Stimulated activated CD4-positive, alpha-beta T cell treated with anti-CD3 and anti-CD28 coated beads, Interleukin-2, amount 100 ng/mL, for 24 hours (primary cell): Measurements from ENCODE around the gene TCEAL3.
A peak's percentile ranks its signal among the peaks of the same experiment; 100 is the strongest.
"Not testable (repeated sequence)": the region's sequence is repeated elsewhere in the genome, so short reads cannot be mapped to it uniquely, and the experiment has no call there.

ENCODE experiments used
- DNase-seq, 2 donors: peaks; one replicate each; pipeline ENCODE4 v3.0.0-alpha.2; 2020

Gene TCEAL3, protein sequence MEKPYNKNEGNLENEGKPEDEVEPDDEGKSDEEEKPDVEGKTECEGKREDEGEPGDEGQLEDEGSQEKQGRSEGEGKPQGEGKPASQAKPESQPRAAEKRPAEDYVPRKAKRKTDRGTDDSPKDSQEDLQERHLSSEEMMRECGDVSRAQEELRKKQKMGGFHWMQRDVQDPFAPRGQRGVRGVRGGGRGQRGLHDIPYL

DNA sequence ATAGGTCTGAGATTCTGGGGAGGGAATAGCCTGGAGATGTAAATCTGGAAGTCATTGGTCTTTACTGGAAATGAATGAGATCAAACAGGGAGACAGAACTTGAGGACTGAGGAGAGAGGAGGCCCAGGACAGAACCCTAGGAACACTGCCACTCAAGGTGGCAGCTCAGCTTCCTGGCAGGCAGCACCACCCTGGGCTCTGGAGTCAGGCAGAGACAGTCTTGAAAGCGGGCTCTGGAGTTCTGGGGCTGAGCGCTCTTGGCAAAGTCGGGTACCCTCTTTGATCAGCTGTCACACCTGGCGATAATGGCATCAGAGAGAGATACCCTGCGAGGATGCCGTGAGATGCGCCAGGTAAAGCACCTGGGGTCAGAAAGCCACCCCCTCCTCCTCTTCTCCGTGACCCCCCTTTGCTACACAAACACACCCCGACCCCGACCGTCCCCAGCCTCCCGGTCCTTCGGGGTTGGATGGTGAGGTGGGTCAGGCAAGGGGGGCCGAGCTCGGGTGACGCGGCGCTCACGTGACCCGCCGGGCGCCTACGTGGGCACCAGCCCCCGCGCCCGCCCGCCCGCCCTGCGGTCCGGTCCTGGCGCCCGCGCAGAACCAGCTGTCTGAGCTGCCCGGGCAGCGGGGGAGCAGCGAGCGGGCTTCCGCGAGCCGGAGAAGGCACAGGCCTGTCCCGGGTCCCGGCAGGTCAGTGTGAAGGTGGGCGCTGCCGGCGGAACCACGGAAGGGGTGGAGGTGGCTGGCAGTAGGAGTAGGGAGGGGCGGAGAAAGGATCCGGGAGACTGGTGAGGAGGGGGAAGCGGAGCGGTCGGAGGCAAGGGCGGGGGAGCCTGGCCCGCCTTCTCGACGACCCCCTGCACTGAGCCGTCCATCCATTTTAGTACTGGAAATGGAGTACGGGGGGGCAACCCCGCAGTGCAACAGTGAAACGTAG, at the start of gene TCEAL3:
Gene TCEAL3, plus strand, starts transcription at position 600 of the 942 bp plus-strand sequence. CDS start 1,102 bp downstream, outside the sequence.
- peak; percentile 23 to 37 for DNase-seq

DNA sequence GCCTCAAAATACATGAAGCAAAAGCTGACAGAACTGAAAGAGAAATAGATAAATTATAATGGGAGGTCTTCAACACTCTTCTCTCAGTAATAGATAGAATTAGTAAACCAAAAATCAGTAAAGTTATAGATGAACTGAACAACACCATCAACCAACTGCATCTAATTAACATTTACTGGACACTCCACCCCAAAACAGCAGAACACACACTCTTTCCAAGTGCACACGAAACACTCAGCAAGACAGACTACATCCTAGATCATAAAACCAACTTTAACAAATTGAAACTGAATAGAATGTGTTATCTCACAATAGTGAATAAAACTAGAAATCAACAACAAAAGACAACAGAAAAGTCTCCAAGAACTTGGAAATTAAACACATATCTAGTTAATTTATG, 47.5 kb upstream of the TCEAL3 start:
- no peak for DNase-seq

DNA sequence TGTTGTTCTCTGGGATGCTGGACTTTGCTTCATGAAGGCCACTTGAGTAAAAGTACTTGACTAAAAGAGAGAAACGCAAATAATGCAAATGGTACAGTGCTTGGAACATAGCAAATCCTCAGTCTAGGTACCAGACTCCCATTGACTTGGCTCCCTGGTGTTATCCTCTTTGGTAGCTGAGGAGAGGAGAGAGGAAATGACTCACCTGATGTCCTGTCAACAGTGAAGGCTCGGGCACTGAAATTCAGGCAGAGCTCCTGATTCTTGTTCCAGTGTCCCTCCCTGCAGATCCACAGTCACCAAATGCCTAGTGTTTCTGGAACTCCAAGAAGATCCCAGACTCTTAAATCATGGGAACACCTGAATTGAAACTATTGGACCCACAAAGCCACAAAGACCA, 45.0 kb upstream of the TCEAL3 start:
- no peak for DNase-seq

DNA sequence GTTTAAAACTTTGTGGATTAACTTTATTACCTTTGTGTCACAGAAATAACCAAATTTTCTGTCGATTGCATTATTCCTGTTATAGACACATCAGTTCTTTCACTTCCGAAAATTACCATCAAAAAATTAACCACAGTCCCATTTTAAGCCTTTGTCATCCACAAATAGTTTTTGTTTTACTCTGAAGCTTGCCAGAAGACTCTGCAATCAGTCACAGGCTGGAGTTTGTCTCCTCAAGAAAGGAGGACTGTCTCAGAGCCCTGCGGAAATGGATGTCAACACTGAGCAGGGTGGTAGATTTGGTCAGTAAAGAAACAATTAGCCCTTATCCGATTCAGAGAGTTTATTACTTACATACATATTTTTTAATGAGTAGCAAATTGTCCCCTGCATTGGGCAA, 42.6 kb upstream of the TCEAL3 start:
- no peak for DNase-seq

DNA sequence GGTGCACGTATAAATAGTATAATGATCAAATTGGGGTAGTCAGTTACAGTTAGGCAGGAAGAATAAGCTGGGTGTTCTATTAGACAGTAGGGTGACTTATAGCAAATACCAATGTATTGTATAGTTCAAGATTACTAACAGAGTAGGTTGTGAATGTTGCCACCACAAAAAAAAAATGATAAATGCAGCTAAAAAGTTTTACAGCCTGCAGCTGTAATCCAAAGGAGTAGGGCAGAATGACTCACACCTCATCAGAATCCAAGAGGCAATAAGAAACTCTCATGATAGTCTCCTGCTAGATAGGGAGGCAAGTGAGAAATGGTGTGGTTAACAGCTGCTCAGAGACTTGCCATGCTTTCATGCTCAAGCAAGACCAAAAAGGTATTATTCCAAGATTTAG, 42.0 kb upstream of the TCEAL3 start:
- DNase-seq, result no peak

DNA sequence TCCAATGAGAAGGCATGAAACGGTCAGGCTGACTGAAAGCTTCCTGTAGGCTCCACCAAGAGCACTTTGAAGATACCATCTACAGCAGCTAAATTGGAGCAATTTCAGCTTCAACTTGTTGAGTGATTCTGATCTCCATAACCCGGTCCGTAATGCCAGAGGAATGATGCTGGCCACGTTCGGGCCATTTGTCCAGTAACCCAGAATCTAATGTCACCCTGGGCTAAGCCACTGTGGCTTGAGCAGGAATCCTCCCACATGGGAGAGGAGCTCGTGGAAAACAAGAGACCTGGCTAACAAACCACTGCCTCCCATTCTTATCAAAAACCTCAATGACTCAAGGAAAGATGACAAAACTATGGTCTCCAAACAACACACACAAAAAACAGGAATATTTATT, 36.6 kb upstream of the TCEAL3 start:
- DNase-seq, result no peak

DNA sequence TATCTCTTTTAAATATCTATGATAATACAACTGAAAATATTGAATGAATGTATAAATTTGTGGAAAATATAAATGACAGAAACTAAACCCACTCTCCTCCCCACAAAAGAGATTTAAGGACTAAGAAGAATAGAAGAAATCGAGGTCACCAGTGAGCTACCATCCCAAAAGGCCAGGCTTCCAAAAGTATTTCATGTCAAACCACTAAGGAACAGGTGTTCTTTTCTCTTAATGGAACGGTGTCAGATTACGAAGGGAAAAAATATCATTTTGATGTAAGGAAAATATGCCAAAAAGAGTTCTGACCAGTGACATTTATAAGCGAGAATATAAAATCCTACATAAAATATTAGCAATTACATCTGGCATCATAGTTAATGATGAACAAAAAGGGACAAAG, 36.0 kb upstream of the TCEAL3 start:
- DNase-seq, result no peak

DNA sequence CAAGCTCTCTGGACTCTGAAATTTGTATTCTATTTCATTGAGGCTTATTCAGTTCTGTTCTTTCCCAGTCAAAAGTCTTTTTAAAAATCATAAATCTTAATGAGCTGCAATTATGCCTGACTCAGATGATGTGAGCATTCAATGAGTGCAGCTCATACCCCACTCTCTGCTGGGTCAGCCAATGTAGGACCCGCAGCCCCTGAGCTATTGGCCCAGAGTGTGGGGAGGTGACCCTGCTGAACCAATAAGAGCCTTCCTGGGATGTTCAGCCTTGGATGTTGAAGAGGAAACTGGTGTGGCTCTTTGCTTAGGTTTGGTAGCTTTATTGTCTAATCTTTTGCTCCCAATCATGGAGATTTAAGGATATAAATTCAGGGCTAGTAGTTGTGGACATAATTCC, 34.6 kb upstream of the TCEAL3 start:
- no peak for DNase-seq

DNA sequence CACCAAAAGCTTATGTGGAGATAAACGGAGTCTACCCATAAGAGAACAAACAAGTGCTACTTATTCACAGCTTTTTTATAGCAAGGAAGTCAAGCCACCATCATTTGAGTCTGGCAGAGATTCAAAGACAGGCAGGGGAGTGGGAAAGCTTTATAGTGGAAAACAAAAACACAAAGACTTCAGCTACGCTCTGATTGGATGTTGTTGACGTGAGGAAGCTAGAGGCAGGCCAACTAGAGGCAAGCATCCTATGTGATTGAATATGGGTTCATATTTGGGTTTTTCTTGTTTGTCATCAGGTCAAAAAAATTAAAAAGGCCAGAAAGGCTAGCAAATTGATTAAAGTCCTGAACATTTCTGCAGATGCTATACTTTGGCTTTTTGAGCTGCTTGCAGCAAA, 23.2 kb upstream of the TCEAL3 start:
- no peak for DNase-seq

DNA sequence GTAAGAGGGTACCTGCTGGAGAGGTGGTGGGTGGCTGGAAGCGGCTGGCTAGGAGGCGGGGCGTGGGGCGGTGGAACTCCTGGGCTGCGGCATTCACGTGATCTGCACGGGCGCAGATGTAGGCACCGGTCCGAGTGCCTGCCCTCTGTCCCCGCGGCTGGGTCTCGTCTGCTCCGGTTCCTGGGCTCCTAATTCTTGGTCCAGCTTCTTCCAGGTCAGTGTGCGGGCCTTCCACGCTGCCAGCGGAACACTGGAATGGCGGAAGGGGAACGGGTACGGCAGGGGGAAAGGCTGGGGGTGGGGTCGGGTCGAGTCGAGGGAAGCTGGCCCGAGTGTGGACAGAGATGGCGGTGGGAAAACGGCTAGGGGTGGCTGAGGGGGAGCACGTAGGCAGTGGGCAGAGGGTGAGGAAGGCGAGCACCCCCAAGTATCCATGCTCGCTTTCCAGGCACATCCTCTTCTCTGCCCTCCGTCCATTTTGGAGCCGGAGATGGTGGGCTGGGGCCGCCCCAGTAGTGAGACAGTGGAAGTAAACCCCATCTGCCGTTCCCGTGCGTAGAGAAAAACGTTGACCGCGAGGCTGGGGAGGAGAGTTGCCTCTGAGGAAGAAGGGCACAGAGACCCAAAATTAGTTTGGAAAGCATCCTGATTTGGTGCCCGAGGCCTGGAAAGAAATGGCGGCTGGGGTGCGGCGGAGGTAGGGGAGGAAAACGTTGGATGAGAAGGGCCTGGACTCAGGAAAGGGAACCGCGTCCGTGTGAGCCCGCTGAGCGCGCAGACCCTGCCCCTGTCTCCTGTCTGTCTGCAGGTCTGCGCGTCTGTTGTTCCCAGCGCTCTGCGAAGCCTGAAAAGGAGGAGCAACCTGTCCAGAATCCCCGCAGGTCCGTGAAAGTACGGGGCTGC, 22.1 kb upstream of the TCEAL3 start, which contains the start of gene TCEAL4:
Gene TCEAL4, plus strand, starts transcription at position 105 of the 903 bp plus-strand sequence. CDS start 1,161 bp downstream, outside the sequence.
- peak; percentile 42 to 59 for DNase-seq

DNA sequence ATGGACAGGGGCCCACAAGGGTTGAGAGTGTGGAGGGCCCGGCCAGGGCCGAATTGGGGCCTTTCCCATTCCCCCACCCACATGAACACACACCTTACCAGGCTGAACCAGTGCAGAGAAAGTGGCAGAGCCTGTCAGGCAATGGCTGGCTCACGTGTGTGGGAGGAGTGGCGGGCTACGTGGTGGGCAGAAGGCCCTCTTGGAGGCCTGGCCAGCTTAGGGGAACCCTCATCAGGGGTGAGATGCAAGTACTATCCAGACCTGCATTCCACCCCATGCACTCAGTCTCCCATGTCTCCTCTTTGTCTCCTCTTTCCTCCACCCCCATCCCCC, 21.5 kb upstream of the TCEAL3 start:
- peak in 1 of 2 donors; percentile 3 for DNase-seq

DNA sequence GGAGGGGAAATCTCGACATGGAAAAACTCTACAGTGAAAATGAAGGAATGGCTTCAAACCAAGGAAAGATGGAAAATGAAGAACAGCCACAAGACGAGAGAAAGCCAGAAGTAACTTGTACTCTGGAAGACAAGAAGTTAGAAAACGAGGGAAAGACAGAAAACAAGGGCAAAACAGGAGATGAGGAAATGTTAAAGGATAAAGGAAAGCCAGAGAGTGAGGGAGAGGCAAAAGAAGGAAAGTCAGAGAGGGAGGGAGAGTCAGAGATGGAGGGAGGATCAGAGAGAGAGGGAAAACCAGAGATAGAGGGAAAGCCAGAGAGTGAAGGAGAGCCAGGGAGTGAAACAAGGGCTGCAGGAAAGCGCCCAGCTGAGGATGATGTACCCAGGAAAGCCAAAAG, 21.1 kb upstream of the TCEAL3 start:
- DNase-seq, result no peak

DNA sequence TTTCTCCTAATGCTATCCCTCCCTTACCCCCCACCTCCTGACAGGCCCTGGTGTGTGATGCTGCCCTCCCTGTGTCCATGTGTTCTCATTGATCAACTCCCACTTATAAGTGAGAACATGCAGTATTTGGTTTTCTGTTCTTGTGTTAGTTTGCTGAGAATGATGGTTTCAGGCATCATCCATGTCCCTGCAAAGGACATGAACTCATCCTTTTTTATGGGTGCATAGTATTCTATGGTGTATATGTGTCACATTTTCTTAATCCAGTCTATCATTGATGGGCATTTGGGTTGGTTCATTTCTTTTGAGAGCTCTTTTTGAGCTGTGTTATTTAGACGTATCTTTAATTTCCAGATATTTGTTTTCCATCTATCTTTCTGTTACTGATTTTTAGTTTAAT, 15.5 kb upstream of the TCEAL3 start:
- DNase-seq, result not testable (repeated sequence)

DNA sequence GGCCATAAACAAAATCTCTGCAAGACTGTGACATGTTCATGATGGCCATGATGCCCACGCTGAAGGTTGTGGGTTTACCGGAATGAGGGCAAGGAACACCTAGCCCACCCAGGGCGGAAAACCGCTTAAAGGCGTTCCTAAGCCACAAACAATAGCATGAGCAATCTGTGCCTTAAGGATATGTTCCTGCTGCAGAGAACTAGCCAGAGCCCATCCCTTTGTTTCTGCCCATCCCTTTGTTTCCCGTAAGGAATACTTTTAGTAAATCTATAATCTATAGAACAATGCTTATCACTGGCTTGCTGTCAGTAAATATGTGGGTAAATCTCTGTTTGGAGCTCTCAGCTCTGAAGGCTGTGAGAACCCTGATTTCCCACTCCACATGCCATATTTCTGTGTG, 12.6 kb upstream of the TCEAL3 start:
- not testable (repeated sequence) for DNase-seq

DNA sequence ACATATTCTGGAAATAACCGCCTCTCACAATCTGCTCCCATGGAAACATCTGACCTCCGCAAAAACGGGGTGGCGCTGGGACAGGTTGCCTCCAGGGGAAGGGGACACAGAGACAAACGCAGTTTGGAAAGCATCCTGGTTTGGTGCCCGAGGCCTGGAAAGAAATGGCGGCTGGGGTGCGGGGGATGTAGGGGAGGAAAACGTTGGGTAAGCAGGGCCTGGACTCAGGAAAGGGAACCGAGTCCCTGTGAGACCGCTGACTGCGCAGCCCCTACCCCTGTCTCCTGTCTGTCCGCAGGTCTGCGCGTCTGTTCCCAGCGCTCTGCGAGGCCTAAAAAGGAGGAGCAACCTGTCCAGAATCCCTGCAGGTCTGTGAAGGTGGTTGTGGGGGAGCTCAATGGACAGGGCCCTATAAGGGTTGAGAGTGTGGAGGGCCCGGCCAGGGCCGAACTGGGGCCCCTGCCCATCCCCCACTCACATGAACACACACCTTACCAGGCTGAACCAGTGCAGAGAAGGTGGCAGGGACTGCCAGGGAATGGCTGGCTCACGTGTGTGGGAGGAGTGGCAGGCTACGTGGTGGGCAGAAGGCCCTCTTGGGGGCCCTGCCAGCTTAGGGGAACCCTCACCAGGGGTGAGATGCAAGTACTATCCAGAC, 672 bp downstream of the TCEAL3 start:
- peak in 1 of 2 donors; percentile 2 for DNase-seq

DNA sequence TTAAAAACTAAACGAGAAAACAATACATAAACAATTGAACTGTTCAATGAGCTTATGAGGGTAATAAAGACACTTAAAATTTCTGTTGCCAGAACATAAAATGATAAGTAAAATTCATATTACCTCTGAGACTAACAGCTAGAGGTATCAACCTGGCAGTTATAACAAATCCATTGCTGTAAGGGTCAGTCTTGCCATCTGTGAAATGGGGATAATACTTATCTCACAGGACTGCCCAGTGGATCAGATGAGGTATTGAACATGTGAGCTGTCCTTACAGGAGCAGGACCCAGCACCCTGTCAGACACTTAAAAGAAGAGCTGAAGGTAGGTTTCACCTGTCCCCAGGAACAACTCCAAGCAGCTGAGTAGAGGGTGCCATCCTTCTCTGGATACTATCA, 2.5 kb downstream of the TCEAL3 start:
- no peak for DNase-seq

DNA sequence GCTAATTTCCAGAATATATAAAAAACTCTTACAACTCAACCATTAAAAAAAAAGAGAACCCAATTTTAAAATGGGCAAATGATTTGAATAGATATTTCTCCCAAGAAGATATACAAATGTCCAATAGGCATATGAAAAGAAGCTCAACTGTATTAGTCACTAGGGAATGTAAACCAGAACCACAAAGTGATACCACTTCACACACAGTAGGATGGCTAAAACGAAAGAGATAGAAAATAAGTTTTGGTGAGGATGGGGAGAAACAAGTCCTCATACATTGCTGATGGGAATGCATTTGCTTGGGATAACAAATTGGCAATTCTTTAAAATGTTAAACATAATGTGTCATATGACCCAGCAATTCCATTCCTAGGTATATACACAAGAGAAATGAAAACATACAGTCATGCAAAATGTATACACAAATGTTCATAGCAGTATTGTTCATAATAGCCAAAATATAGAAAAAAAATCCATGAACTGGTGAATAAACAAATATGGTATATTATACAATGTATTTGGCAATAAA, 5.7 kb downstream of the TCEAL3 start:
- no peak for DNase-seq

DNA sequence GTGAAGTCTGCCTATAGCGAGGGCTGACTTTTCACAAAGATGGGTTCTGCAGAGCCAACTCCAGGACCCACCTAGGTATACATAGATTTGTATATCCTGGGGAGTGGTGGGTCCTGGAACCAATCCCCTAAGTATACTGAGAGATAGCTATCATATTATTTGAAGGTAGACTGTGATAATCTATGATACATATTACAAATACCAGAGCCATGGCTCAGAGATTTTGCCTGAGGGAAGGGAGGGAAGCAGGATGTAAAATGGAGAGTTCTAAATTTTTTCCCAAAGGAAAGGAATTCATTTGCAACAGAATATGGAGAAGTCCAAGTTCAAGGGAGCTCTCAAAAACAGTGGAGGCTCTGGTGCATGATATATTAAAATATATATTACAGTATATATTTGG, 7.2 kb downstream of the TCEAL3 start:
- DNase-seq, result no peak

DNA sequence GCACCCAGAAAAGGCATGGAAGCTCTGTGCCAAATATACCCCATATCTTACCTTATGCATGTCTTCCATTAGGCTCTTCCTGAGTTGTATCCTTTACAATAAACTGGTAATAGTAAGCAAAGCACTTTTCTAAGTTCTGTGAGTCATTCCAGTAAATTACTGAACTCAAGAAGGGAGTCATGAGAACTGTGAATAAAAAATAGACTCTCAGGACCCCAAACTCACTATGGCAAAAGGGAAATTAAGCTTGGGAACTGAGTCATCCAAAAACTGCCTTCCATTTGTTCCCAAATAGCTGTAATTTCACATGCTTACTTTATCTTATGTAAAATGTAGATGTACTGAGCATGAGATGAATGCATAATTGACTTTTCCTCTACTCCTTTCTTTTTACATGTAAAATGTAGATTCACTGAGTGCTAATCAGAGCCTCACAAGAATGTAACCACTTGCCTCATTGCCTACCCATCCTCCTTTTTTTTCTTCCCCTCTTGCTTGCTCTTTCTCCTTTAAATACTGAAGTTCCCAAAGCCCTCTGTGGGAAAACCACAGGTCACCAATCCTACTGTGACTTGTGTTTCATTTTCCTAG, 8.1 kb downstream of the TCEAL3 start:
- no peak for DNase-seq

DNA sequence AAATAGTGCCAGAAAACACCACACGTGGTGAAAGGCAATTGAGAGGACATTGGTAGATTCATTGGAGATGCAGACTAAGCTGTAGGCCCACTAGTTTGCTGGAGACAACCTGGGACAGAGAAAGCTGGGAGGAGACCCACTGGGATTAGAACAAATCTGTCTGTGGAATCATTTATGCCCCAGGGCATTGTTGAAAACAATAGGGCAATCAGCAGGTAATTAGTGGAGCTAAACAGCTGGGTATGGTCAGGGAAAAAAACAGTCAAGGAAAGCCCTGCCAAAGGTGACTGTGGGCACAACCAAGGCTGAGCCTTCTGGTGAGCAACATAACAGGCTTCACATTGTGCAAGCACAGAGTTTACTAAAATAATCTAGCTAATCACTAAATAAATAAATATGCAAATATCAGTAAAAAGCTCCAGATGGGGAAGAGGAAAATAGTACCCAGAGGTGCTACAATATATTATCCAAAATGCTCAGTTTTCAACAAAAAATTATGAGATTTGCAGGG, 9.0 kb downstream of the TCEAL3 start:
- DNase-seq, result no peak

DNA sequence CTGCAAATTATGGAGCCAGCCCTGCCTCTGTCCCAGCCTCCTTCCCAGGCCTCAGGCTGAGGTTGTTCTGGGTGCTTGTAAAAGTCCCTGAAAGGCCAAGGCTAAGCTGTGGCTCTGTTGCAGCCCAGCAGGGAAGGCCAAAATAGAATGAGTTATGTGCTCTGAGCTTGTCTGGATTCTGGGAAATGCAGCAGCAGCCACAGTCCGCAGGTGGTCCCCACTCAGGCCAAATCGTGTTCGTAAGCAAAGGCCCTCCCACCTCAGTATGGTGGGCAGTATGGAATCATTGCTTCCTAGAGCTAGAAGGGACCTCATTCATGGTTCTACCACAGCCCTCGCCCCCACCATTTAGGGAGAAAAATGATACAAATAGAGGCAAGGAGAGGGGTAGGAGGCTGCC, 16.3 kb downstream of the TCEAL3 start:
- DNase-seq, result no peak

DNA sequence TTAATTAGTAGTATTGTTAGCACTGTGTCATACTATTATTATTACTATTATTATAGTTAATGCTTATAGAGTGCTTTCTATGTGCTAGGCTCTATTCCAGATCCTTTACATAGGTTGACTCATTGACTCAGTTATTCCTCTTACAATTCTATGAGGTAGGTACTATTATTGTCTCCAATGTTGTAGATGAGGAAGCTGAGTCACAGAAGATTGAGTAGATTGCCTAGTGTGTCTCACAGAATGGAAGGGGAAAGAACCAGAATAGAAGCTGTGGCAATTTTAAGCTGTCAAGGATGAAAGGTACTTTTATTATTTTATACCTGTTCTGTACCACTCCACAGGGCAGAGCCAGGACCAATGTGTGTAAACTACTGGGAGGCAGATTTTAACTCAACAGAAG, 19.1 kb downstream of the TCEAL3 start:
- no peak for DNase-seq
